DMS79 treated with DMSO at 0.1 percent for 48 hours (cell line): ENCODE data around the gene PDIK1L.

Experiments used
- DNase-seq: peaks from one replicate; lab custom pipeline; 2025; lab: John Stamatoyannopoulos, UW

PDIK1L gene

DNA sequence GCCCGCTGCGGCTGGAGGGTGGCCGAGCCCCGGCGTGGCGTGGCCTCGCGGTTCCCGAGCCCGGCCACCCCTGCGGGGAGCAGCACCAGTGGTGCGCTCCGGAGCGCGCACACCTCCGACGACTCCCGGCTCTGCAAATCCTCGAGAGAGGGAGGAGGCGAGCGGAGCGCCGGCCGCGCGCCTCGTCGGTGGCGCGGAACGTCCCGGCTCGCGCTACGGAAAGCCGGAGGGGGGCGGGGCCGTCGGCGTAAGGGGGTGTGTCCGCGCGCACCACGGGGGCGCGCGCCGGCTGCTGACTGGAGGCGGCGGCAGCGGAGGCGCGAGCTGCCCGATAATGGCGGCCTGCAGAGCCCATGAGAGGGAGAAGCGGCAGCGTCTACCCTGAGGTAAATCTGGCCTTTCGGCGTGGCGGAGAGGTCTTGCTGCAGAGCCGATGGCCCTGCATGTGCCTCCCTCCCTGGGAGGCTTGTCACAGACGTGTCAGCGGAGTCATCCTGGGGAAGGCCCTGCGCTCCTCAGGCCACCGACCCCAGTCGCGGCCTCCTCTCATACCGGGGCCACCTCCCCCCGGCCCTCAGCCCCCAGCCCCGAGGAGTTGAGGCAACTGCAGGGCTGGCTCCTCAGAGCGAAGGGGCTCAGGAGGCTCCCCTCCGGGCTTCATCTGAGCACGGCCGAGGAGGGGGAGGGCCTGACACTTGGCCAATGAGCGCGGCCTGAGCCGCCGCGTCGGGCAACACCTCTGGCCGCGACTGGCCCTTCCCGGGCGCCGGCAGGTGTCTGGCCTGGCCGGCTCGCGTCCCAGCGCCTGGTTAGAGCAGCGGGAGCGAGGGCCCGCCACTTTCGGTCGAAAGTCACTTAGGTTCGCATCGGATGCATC lies at the start of gene PDIK1L:
Gene PDIK1L (plus strand): TSS at position 295 of the 877 bp plus-strand sequence. CDS start 2,485 bp downstream, outside the sequence.
- peak; percentile 89 for DNase-seq

GRCh38 chr1:26064553-26064952 lies 47.1 kb upstream of the PDIK1L start:
- no peak for DNase-seq

DNA sequence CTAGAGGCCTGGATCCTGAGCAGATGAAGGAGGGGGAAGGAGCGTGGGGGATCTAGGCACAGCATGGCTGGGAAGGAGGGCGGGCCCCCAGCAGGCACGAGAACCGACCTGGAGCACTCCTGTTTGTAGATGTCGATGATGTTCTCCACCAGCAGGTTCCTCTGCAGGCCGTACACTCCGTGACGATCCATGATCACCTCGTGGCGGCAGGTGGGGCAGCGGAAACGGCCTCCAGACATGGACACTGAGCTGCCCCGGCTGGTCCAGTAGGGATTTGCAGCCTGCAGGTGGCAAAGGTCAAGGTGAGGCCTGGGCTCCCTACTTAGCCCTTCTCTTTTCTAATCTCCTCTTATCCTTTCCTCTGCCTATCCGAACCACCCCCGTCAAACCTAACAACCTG lies 45.5 kb upstream of the PDIK1L start:
- no peak for DNase-seq

- DNase-seq = no peak
Measured at GRCh38 chr1:26066857-26067256, 44.8 kb upstream of the PDIK1L start.

- no peak for DNase-seq
Measured at GRCh38 chr1:26067432-26067911, 44.2 kb upstream of the PDIK1L start, which contains the start of gene TRIM63. TRIM63 (minus strand) TSS chr1:26067630; CDS start chr1:26067494, 136 bp downstream.

DNA sequence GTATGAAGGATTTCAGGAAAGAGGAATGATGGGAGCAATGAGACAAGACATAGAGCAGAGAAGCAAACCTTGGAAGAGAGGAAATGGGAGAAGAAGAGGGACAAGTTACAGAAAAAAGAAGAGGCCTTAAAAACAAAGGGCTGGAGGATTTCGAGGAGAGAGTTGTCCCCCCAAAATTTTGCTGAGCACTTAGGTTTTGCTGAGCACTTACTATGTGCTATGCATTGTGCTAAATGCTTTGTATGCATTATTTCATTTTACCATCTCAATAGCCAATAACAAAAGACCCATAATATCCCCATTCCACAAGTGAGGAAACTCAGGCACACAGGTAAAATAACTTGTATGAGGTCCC lies 41.7 kb upstream of the PDIK1L start:
- no peak for DNase-seq

DNA sequence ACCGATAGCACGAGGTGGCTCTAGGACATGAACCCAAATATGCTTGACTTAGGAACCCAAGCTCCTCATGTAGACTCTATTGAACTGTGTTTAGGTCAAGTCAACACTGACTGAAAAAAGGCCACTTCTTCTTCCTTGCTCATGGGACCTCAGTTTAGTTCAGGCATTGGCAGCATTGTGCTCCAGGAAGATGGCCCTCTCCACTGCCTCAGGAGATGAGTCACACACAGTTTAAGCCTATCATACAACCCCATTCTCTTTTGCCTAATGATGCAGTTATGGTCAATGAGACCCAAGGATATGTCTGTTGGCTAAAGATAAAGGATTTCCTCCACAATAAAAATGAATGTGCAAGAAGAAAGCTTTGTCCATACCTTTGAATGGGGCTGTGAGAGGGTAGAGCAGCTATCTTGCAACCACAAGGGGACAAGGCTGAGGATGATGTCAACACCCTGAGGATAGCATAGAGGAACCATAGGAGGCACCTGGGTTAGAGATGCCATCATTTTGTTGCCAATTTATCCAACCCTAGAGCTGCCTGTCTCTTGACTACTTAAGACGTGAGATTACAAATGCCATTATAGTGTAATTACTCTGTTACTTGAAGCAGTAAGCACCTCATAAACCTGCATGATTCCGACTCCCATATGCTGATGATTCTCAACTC lies 41.2 kb upstream of the PDIK1L start:
- no peak for DNase-seq

DNA sequence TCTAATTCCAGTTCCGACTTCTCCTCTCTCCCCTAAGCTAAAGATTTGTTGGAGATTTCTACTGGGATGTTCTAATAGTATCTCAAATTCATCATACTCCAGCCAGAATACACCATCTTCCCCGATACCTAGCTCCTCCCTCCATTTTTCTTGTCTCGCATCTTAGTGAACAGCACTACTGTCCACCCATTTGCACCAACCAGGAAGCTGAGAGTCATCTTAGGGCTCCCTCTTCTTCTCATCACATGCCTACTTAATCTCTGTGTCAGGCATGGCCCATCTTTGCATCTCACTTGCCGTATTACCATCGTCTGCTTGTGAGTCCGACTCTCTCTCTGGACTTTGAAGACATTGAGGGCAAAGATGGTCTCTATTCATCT lies 40.7 kb upstream of the PDIK1L start:
- DNase-seq = no peak

DNA sequence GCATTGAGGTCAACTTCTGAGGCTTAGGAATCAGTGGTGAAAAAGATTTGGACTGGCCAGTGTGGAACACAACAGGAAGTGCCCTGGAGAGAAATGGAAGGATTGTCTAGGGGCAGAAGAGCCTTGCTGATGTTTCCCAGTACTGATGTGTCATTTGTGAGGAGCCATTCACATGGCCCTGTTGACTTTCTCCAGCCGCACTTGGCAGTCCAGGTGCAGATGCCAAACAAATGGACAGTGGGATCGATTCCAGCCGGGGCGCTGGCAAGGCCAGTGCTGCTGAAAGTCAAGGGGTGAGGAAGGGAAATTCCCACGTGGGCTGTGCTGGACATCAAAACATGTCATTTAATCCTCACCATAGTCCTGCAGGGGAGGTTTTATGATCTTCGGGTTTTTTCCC lies 39.3 kb upstream of the PDIK1L start:
- DNase-seq = no peak

DNA sequence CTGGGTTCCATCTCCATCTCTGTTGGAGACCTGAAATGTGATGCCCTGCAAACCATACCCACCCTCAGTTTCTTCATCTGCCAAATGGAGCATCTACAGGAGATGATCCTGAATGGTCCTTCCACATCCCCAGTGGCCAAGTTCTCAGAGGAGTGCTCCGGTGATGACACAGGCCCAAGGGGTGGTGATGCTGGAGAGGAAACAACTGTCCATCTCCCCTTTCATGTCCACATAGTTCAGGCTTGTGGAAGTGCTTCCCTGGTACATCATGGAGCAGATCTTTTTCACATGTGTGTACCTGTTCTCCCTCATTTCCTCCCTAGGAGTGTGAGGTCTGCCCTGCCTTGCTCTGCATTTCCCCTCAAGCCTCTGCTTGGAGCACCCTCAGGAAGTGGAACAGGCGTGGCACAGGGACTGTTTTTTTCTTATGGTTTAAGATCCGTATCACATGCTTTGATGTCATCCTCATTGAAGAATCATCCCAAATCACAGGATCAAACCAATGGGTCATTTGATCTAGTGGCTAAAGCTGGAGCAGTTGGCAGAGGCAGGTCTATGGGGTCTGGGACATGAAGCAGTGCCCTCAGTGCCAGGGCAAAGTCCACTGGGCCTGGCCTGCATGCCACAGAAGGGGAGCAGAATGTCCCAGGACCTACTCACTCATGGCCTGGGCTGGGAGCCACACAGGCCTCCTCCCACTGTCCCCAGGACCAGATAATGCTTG lies 36.0 kb upstream of the PDIK1L start:
- no peak for DNase-seq

- no peak for DNase-seq
Measured at GRCh38 chr1:26077524-26077923, 34.1 kb upstream of the PDIK1L start.

- DNase-seq = no peak
Measured at GRCh38 chr1:26078286-26079177, 33.1 kb upstream of the PDIK1L start.

GRCh38 chr1:26079178-26079563 lies 32.5 kb upstream of the PDIK1L start:
- DNase-seq = no peak

DNA sequence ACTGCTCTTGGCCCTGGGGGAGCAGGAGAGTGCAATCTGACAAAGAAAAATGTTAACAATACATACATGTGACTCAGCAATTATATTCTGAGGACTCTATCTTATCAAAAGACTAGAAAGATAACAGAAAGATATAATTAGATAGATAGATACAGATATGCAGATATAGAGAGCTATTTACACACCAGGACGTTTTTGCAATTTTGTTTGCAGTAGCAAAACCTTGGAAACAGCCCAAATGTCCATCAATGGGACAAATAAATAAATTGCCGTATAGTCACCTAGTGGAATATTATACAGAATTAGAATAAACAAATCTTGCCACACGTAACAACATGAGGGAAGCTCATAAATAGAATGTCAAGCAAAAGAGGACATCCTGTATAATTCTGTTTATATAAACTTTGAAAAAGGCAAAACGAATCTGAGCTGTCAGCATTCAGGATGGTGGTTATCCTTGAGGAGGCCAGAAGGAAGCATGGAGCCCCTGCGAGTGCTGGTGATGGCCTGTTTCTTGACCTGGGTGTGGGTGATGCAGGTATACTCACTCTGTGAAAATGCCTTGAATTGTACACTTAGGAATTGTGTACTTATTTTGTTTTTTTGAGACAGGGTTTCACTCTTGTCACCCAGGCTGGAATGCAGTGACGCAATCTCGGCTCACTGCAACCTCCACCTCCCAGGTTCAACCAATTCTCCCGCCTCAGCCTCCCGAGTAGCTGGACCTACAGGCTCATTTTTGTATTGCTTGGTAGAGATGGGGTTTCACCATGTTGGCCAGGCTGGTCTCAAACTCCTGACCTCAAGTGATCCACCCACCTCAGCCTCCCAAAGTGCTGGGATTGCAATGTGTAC lies 31.4 kb upstream of the PDIK1L start:
- no peak for DNase-seq

DNA sequence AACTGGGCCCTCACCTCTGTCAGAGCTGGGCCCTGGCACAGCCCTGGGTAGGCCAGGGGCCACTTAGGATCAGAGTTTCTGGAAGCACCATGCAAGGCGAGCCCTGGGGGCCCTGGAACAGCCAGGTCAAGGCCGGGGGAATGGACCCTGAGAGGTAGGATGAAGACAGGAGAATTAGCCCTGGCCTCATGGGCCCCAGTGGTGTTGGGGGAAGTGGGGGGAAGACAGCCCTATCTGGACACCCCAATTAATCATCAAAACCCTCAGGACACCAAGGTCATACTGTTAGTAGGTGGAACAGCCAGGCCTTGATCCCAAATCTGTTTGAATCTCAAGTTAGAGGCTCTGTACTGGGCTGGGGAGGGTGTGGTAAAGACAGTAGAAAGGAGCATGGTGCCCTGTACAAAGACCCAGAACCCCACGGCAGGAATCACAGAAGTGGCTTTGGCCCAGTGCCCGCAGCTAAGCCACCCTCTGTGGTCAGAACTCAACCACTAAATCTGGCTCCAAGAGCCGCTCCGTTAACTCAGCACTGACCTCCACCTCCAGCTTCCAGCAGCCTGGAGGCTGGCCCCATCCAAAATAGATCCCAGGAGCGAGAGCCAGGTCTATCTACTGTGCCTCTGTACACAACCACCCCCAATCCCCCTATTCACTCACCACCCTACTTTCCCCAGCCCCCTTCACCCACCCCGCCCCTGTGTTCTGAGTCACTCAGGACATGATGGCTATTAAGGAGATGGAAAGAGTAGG lies 30.2 kb upstream of the PDIK1L start:
- no peak for DNase-seq

DNA sequence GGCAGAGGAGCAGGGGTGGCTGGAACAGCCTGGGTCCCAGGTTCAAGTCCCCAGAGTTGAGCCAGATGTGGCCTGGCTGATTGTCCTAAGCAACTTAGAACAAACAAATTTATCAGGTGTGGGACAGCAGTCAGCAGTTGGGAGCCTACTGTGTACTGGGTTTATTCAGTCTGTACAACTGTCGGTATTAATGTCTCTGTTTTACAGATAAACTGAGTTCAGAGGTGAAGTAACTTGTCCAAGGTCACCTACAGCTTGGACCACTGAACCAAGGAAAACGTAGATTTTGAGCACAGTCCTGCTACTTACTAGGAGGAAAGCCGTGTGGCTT lies 29.6 kb upstream of the PDIK1L start:
- DNase-seq = no peak

DNA sequence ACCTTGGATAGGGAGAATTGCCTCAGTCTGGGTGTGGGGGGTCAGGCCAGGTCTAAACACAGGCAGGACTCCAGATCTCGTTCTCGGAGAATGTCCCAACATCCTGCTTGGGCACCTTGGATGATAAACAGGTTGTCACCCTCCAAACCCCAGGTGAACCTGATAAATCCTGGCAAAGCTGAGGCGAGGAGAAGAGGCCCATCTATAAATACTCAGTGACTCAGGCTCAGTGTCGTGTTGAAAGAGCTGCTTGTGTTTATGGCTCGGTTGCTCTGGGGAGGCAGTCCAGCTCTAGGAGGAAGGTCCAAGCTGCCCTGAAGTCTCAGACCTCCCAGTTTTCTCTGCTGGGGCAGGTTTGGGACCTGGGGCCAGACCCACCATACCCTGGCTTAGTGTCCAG lies 28.4 kb upstream of the PDIK1L start:
- DNase-seq = no peak

DNA sequence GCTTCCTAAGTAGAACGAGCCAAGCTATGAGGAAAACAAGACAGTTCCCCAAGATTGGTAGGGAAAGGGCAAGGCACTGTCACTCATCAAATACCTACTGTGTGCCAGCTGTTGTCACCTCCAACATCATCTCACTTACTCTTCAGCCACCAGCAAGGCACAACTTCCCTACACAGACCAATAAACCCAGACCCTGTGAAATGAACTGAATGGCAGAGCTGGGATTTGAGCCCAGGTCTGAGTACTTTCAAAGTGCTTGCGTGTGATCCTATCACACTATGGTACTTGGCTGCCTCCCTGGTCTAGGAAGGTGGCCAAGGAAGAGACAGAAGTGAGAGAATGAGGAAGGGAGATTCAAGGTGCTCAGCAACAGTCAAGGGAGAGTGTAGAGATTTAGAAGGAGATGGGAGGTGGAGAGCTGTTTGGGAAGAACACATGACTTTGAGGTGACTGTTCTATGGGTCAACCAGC lies 27.5 kb upstream of the PDIK1L start:
- DNase-seq = no peak

GRCh38 chr1:26084844-26085243 lies 26.8 kb upstream of the PDIK1L start:
- DNase-seq = no peak

- no peak for DNase-seq
Measured at GRCh38 chr1:26089125-26089524, 22.5 kb upstream of the PDIK1L start.
